Peyer's patch (tissue), 4 donors: Measurements from ENCODE around the gene PLXDC1.

Source experiments
- CTCF ChIP-seq, 6 experiments: fragments of 450-650 bp in 4 of 6; fragments of 200-600 bp in 2 of 6; sonication (generic) in 1 of 6; IDR thresholded peaks; one replicate each; pipeline ENCODE4 v1.5.1; 2017 to 2019; ENCODE audit warnings: antibody characterized with exemption in 6 of 6, mild to moderate bottlenecking in 3 of 6, moderate library complexity in 1 of 6
- POLR2A ChIP-seq, 2 donors: fragments of 450-650 bp; IDR thresholded peaks; one replicate each; pipeline ENCODE4 v1.5.1; 2017; ENCODE audit warnings: antibody characterized with exemption in 2 of 2, mild to moderate bottlenecking in 2 of 2, moderate library complexity in 2 of 2

- TF ChIP-seq CTCF (IDR thresholded peaks at IDR 0.05) (no peak), POLR2A (IDR thresholded peaks at IDR 0.05) (no peak)
Measured at GRCh38 chr17:39150104-39150634, 1.3 kb downstream of the PLXDC1 start.
